Measurements from ENCODE around the gene HTR1B.

The HTR1B gene, protein sequence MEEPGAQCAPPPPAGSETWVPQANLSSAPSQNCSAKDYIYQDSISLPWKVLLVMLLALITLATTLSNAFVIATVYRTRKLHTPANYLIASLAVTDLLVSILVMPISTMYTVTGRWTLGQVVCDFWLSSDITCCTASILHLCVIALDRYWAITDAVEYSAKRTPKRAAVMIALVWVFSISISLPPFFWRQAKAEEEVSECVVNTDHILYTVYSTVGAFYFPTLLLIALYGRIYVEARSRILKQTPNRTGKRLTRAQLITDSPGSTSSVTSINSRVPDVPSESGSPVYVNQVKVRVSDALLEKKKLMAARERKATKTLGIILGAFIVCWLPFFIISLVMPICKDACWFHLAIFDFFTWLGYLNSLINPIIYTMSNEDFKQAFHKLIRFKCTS

DNA sequence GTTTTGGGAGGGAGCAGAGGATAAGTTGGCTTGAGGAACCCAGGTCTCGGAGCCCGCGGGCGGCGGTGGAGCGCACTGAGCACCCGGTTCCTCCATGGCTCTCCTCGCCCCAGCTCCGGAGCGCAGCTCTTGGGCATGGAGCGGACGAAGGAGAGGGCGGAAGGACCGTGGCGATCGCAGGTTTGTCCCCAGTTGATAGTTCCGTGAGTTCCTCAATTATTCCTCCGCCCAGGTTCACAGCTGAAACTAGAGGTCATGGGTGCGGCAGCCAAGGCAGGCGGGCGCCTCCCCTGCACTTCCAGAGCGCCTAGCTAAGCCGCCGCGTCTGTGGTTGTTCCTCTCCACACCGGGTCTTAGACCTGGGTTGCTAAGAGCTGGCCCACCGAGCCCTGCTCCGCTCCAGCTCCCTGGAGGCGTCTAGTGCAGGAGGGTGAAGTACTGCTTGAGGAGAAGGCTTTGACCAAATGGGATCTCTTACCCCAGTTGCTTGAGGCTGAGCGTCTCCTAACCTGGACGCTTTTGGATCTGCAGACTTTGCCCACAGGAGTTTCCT lies at the start of gene HTR1B:
Gene HTR1B (minus strand): TSS at position 184 of the 553 bp plus-strand sequence. CDS start 88 bp downstream, at position 96.
- DNase-seq = no peak

DNA sequence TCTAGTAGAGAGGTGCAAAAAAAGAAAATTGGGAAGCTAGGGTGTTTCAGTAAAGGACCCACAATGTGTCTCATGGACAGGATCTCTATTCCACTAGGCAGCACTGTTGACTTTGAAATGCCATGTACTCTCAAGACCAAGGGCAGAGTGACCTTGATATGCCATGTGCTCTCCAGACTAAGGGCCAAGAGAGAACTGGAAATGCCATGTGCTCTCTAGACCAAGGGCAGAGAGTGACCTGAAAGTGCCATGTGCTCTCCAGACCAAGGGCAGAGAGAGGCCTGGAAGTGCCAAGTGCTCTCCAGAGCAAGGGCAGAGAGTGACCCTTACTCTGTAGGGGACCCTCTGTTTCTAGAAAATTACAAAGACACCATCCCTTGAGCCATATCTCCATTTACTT lies 49.3 kb upstream of the HTR1B start:
- DNase-seq = no peak

DNA sequence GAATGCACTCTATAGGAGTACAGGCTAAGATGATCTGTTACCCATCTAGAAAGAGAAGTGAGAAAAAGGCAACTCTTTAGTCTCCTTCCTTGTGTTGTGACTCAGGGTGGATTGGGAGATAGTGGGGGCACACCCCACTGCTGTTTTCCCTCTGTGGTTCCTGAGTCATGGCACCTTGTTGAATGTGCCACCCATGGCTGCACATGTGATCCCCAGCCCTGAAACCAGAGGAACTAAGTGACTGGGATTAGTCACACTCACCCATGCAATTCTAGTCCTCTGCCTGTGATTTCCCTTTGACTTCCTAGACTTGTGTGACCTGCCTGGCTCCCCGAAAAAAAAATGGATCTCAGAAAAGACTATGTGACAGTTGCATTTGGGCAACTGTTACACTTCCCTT lies 48.6 kb upstream of the HTR1B start:
- DNase-seq = no peak

DNA sequence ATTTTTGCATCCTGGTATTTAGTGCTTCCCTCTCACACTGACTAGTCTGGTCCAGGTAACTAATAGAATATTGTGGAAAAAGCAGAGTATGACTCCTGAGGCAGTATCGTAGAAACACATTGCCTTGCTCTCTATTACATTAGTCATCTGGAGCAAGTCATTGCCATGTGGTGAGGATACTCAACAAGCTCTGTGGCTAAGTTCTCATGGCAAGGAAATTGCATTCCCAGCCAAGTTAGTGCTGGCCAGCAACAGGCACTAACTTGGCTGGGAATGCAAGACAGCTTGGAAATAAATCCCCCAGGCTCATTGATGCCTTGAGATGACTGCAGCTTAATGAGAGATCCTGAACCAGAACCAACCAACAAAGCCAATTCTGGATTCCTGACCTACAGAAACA lies 39.7 kb upstream of the HTR1B start:
- DNase-seq = no peak

DNA sequence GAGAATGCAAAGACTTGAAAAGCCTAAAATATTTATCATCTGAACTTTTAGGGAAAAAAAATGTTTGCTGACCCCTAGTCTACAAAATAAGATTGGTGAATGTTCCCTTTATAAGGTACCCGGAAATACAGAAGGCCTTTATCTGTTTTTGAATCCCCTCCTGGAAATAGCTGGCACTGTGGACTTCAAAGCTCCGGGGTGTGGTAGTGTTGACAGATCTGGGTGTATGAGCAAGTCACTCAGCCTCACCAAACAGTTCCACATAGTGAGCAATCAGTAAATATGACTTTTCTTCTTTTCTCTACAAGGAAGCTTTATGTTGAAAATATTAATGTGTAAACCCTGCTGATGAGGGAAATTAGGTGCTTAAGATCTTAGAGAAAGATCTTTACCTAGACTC lies 29.2 kb upstream of the HTR1B start:
- no peak for DNase-seq

DNA sequence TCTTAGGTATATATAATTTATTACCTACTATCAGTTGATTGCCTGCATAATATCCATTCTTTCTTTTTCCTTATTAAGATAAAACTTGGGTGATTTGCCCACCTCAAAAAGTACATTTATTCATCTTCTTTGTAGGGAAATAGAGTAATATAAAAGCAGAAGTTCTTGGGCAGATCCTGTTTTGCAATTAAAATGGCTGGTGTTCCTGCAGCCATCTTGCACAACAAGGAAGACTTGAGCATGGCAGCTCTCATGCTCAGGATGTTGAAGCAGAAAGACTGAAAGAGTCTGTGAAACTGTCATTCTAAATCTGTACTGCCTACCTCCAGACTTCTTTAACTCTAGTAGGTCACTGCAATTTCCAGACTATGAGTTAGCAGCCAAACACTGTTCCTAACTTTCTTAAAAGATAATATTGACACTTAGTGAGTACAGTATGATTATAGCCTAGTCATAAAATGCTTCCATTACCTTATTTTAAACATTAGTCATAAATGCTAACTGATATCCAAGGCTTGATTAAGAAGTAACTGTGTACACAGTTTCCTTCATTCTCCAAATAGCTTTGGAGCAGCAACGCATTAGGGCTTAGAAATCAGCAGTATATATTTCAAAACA lies 24.6 kb upstream of the HTR1B start:
- DNase-seq = no peak

DNA sequence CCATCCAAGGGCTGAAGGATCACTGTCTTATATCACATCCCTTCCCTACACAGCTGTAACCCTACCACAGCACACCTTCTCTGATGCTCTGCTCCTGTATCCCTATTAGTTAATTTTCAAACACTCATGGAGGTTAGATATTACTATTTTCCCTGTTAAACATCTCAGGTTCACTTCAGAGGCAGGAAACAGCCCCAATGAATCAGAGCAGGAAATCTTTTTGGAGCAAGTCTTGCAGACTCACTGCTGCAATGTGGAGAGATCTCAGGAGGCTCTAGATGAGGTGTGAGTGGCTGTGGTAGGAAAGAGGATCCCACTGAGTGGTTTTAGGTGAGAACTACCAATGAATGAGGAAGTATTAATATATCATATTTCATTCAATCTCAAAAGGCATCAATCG lies 19.7 kb upstream of the HTR1B start:
- no peak for DNase-seq

DNA sequence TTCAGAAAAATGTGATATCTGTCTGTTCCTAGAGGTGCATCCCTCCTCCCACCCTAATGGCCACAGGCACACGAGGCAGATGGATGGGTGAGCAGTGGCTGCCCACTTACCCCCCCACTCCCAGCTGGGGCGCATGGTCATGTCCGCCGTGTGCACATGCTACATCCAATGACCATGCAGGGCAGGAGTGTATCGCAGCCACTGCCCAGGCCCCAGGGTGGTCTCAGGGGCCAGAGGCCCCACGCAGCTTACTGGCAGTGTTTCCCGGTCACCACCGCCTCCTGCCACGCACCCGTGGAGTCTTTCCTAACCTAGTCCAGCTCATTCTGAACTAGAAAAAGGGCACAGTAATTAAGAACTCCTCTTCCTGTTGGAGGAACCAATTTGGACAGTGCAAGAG lies 11.7 kb upstream of the HTR1B start:
- DNase-seq = no peak

DNA sequence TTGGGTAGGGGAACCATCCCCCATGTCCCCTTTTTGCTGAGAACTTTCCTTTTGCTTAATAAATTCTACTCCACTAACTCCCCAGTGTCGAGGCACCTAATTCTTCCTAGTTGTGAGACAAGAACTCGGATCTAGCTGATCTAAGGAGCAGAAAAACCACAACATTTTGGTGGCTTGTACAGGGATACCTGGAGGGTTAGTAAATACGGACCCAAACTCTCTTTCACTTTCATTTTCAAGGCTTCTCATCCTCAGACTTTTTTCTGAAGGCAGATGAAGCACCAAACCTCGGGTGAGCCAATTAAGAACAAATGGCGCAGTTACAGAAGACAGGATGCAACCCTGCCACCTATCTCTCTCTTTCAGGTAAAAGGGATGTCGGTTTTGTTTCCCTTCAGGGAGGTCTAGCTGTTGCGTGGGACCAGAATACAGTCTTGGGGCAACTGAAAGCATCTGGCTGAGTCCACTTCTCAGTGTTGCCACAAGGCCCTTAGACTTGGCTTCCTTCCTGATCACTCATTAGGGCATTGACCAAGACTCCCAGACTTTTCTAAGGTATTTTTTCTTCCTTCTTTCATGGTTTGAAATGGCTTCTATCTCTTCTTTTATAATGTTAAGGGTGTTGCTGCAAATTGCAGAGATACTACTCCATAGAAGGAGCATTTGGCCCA lies 11.1 kb upstream of the HTR1B start:
- DNase-seq = peak in 1 of 2 donors; percentile 15

DNA sequence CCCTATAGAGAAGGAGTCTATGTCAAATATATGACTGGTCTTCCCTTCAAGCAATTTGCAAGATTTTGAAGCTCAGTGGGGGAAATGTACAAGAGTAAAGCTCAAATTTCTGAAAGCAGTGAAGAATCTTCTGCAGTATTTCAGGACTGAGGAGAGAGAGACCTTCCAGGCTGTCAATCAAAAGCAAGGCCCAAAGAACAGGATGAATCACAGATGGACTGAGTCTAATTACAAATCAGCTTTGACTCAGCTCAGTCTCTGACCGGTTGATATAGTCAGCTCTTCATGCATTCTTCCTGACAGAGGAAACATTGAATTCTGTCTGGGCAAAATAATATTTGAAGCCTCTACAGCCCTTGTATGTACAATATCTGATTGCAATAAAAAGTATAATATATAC lies 7.7 kb upstream of the HTR1B start:
- no peak for DNase-seq

DNA sequence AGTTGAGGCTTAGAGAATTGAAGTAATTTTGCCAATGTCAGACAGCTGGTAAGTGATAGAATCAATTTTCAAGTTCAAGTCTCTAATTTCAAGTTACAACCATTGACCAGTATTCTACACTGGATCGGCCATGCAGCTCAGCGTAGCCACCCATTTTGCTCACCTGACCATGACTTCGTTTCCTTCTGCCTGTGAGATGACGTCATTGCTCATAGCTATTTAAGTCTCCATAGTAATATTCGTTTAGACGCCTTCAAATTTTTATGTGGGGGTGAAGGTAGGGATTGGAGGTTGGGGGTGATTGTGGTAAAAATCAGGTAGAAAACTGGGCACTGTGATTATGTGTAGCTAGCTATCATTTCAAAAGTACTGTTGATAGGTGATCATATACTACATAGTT lies 5.6 kb upstream of the HTR1B start:
- DNase-seq = no peak

DNA sequence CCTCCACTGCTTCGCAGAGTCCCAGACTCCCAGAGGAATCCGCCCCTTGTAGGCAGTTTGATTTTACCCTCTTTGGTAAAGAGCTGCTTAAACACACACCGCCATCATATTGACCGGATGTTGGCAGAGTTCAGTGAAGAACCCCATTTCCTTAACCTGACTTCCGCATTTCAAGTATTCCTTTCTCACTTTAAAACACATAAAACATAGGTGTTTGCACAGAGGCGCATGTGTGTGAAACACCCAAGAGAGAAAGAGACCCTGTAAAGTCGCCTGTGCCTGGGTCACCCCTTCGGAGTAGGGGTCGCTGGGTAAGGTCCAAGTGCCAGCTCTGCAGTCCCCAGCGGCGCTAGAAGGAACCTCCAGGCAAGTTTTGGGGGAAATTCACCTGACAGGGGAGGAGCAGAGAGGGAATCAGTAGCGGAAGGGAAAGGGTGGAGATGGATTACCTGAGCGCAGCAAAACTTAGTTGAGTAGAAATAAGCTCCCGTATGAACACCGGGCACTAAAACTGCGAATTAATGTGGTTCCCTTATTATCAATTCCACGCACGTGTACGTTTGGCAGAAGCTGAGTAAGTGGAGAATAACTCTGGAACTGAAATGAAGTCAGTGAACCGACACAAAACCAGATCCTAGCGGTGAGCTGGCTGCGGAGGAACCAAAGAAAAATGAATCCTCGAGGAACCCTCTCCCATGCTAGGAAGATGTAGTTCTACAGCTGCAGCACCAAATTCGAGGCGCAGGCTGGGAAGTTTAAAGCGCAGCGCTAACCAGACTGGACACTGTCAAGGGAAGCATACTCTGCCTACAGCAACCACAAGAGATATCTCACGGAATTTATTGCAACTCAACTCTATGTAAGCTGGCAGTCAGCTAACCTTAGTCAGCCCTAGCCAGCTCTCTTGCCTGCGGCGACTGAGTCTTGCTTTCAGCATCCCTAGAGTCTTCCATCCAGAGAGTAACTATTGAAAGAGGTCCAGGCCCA lies 3.5 kb upstream of the HTR1B start:
- DNase-seq = peak in 1 of 2 donors; percentile 15

DNA sequence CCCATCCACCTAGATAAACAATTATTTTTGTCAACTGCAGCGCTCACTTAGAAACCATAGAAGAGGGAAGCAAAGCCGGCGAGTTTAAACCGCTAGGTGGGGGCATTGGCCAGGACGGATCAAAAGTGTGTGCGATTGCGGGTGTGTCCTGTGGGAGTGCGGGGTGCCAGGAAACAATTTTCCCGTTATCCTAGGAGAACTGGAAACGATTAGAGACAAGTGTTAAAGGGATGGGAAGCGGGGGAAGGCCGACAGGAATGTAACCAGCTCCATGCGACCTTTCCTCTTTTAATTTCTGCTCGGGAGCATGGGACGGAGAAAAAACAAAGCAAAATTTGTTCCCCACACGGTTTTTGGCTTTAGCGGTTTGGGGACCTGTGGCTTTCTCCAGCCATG lies 2.8 kb upstream of the HTR1B start:
- peak in 1 of 2 donors; percentile 27 for DNase-seq

DNA sequence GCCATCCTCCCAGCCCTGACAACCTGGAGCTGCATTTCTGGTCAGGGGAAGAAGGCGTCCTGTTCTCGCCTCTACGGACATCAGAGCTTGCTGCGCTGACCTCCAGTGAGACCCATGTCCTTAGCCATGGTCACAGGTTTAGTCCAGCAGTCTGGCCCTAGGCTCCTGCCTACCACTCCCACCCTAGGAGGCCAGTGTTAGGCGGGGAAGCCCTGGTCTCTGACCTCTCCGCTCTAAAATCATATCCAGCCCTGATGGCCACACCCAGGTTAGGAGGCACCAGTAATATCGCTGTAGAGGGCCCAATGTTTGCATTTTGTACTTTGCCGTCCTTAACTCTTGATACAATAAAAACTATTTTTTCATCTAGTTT lies 1.2 kb upstream of the HTR1B start:
- no peak for DNase-seq

DNA sequence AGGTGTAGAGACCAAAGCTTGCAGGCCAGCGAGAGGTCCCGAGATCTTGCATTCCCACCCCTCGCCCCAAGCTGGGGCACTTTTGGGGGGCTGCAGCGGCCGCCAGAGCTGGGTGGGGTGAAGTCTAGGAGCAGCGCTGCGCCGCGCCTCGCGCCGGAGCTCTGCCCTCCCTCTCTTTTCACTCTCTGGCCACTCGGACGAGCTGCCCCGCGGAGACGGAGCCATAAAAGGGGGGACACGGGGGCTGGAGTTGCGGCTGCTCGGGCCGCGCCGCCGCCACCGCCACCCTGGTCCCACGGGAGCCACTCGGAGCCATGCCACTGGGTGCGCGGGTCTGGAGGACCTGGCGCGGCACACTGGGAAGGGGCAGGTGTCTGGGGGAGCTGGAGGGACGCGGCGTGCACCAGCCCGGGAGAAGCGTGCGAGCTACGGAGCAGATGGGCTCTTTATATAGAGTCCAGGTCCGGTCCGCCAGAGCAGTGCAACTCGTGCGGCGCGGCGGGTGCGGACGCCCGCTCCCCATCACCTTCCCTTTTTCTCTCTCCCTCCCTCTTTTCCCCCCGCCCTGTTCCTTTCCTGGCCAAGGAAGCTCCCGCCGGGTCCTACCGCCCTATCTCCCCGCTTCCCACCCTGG lies 687 bp upstream of the HTR1B start:
- no peak for DNase-seq

DNA sequence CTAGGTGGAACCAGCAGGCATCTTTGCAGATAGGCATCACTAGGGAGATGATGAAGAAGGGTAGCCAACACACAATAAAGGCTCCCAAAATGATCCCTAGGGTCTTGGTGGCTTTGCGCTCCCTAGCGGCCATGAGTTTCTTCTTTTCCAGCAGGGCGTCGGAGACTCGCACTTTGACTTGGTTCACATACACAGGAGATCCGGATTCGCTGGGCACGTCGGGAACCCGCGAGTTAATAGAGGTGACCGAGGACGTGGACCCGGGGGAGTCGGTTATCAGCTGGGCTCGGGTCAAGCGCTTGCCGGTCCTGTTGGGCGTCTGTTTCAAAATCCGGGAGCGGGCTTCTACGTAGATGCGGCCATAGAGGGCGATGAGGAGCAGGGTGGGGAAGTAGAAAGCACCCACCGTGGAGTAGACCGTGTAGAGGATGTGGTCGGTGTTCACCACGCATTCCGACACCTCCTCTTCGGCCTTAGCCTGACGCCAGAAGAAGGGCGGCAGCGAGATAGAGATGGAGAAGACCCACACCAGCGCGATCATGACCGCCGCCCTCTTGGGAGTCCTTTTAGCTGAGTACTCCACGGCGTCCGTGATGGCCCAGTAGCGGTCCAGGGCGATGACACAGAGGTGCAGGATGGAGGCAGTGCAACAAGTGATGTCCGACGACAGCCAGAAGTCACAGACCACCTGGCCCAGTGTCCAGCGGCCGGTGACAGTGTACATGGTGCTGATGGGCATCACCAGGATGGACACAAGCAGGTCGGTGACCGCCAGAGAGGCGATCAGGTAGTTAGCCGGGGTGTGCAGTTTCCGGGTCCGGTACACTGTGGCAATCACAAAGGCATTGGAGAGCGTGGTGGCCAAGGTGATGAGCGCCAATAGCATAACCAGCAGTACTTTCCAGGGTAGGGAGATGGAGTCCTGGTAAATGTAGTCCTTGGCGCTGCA lies 658 bp downstream of the HTR1B start:
- DNase-seq = no peak

DNA sequence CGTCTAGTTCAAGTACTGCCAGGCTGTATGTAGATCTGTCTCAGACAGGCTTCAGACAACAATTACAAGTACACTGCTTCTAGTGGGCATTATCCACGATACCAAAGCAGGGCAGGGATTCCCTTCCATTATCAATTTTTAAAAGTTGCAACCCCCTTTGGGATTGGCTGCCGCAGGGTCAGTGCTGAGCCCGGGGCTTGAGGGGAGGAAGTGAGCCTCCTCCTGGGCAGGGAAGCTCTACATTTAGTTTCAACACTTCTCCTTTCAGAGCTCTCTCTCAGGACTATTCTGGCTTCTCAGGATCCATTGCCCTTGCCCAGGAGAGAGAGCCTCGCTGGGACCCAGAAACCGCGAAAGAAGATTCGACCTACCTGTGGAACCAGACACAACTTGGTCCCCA lies 1.5 kb downstream of the HTR1B start:
- no peak for DNase-seq

DNA sequence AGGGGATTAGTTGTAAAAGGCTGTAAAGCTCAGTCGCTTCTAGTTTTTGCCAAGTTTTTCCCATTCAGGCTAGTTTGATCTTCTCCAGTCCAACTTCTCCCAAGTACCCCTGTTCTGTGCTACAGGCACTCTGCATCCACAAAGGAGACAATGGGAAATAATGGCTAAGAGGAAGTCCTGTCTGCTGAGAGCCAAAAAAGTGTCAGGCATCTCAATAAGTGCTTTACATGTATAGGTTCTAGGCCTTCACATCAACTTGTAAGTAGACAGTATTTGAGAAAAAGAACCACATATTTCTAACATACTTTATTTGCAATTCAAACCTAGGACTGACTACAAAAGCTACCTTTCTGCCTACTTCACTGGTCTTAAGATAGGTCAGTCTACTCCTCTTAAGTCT lies 4.9 kb downstream of the HTR1B start:
- no peak for DNase-seq

DNA sequence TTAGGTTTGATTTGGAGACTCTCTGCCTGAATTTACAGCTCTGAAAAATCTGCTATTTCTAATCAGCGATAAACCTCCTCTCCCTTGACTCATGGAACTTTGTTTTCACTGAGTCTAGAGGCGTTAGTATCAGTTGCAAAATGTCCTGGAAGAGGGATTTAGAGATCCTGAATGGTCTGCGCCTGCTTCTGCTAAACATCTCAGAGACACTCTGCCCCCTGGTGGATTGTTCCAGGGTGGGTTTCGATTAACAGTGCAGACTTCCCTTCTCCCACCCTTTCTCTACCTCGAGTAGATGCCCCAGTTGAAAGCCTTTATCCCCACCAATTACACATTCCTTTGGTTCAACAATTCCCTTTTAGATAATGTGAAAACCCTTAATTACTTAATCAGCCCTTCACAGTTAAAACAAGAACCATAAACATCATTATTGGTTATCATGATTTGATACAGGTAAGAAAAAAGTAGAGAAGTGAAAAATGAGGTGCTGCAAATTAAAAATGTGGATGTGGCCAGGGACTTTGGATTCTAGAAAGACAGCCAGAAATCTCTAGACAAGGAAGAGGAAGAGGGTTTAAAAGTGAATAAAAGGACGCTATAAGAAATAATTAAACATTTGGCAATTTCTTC lies 5.5 kb downstream of the HTR1B start:
- DNase-seq = peak in 1 of 2 donors; percentile 28

DNA sequence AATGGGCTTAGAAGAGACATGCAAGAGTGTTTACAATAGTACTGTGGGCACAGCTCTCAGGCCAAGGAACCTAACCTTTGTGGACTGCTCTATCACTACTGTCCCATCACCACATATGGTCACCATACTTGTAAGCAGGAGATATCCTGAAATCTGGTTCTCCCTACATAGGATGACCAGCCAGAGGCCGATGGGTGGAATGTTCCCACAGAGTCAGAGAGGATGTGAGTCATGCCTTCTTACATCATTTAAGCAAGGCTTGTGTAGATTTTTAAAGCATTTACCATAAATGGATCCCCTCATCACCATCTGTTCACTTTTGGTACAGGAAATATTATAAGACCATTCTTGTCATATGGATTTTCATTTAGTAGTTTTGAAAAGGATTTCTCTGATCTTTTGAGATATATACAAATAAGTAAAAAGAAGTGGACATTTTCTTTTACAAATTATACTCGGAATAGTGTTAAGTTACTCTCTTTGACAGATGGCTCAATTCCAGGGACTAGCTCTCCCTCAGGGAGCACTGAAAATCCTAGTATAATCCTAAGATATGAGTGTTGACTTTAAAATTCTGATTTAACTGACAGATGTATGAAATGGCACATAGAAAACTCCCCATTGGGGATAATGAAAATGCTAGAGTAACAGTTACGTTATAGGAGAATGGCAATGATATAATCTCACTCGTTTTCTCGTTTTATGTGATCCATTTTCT lies 6.6 kb downstream of the HTR1B start:
- no peak for DNase-seq

Data from CD4-positive, alpha-beta T cell treated with Interferon alpha-2 for 1 hour (primary cell).